ENCODE measurements around the gene TCP11.

The TCP11 gene

DNA sequence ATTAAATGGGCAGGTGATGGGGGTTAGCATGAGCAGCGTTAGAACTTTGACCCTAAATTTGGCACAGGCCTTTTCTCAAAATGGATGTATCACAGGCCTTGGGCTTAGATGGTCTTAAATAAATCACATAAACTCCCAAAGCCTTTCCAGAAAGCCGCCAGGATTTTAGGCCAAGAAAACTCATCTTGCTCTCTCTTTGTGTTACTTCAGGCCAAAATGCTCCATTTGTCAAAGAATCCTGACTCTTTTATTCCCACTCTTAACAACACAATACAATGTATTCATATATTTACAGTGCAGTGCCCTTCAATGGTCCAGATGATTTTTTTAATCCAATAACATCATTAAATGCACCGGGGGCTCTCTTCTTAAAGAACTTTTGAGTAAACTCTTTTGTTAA lies 5.9 kb upstream of the TCP11 start:
- TF ChIP-seq CSDC2 (CRISPR knock-in tag; IDR thresholded peaks at IDR 0.05) (no peak), RARB (CRISPR knock-in tag; IDR thresholded peaks at IDR 0.05) (no peak), ZNF565 (CRISPR knock-in tag; conservative IDR thresholded peaks at IDR 0.05; ENCODE audit: low read depth) (no peak), ZNF8 (CRISPR knock-in tag; IDR thresholded peaks at IDR 0.05) (no peak), ISL1 (CRISPR knock-in tag; IDR thresholded peaks at IDR 0.05) (no peak), TCF4 (CRISPR knock-in tag; IDR thresholded peaks at IDR 0.05; ENCODE audit: borderline replicate concordance) (no peak)
- TF ChIP-seq, protein P1, sequence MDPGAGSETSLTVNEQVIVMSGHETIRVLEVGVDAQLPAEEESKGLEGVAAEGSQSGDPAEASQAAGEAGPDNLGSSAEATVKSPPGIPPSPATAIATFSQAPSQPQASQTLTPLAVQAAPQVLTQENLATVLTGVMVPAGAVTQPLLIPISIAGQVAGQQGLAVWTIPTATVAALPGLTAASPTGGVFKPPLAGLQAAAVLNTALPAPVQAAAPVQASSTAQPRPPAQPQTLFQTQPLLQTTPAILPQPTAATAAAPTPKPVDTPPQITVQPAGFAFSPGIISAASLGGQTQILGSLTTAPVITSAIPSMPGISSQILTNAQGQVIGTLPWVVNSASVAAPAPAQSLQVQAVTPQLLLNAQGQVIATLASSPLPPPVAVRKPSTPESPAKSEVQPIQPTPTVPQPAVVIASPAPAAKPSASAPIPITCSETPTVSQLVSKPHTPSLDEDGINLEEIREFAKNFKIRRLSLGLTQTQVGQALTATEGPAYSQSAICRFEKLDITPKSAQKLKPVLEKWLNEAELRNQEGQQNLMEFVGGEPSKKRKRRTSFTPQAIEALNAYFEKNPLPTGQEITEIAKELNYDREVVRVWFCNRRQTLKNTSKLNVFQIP (CRISPR knock-in tag; IDR thresholded peaks at IDR 0.05; ENCODE audit: borderline replicate concordance, low read depth), result no peak
- TF ChIP-seq, protein P2, sequence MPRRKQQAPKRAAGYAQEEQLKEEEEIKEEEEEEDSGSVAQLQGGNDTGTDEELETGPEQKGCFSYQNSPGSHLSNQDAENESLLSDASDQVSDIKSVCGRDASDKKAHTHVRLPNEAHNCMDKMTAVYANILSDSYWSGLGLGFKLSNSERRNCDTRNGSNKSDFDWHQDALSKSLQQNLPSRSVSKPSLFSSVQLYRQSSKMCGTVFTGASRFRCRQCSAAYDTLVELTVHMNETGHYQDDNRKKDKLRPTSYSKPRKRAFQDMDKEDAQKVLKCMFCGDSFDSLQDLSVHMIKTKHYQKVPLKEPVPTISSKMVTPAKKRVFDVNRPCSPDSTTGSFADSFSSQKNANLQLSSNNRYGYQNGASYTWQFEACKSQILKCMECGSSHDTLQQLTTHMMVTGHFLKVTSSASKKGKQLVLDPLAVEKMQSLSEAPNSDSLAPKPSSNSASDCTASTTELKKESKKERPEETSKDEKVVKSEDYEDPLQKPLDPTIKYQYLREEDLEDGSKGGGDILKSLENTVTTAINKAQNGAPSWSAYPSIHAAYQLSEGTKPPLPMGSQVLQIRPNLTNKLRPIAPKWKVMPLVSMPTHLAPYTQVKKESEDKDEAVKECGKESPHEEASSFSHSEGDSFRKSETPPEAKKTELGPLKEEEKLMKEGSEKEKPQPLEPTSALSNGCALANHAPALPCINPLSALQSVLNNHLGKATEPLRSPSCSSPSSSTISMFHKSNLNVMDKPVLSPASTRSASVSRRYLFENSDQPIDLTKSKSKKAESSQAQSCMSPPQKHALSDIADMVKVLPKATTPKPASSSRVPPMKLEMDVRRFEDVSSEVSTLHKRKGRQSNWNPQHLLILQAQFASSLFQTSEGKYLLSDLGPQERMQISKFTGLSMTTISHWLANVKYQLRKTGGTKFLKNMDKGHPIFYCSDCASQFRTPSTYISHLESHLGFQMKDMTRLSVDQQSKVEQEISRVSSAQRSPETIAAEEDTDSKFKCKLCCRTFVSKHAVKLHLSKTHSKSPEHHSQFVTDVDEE (CRISPR knock-in tag; IDR thresholded peaks at IDR 0.05), result no peak
- ATAC-seq, result no peak

DNA sequence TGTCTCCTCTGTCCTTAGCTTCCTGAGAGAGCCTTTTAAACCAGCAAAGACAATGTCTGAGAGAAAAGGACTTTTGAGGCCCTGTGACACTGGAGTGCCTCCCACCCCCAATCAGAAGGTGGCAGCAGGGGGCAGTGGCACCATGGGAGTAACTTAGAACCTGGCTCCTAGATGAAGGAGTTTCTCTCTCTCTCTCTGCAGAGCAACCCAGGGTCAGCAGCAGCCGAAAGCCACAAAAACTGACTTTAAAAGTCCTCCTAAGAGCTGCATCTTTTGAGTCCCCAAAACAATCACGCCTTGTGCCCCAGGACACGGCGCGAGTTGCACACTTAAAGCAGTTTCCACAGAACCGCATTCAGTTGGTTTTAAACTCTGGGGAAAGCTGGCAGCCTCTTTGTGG lies 5.3 kb upstream of the TCP11 start:
- no peak for TF ChIP-seq ZC3H10 (CRISPR knock-in tag; IDR thresholded peaks at IDR 0.05)
- no peak for TF ChIP-seq BACH2 (CRISPR knock-in tag; IDR thresholded peaks at IDR 0.05; ENCODE audit: borderline replicate concordance)
- TF ChIP-seq ESRRG (CRISPR knock-in tag; IDR thresholded peaks at IDR 0.05), result no peak
- no peak for TF ChIP-seq TOX (CRISPR knock-in tag; IDR thresholded peaks at IDR 0.05; ENCODE audit: borderline replicate concordance)
- TF ChIP-seq, protein P3, sequence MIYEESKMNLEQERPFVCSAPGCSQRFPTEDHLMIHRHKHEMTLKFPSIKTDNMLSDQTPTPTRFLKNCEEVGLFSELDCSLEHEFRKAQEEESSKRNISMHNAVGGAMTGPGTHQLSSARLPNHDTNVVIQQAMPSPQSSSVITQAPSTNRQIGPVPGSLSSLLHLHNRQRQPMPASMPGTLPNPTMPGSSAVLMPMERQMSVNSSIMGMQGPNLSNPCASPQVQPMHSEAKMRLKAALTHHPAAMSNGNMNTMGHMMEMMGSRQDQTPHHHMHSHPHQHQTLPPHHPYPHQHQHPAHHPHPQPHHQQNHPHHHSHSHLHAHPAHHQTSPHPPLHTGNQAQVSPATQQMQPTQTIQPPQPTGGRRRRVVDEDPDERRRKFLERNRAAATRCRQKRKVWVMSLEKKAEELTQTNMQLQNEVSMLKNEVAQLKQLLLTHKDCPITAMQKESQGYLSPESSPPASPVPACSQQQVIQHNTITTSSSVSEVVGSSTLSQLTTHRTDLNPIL (CRISPR knock-in tag; IDR thresholded peaks at IDR 0.05; ENCODE audit: low read depth), result no peak
- TF ChIP-seq ISL1 (CRISPR knock-in tag; IDR thresholded peaks at IDR 0.05), result no peak
- no peak for TF ChIP-seq RARB (CRISPR knock-in tag; IDR thresholded peaks at IDR 0.05)
- peak; percentile 93 for ATAC-seq

DNA sequence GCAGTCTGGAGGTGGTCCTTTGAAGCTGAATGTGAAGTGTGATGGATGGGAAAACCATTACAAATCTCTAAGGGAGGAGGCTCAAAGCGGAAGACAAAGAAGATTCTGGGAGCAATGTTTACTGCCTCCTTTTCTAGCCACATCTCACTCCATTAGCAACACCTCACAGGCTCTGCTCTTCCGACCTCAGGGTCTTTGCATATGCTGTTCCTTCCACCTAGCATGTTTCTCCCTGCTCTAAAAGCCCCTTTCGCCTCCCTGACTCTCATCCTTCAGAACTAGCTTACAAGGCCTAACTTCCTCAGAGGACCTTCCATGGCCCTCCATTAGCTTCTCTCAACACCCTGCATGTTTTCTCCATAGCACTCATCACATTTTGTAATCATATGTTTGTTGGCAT lies 4.6 kb upstream of the TCP11 start:
- no peak for TF ChIP-seq BACH2 (CRISPR knock-in tag; IDR thresholded peaks at IDR 0.05; ENCODE audit: borderline replicate concordance)
- TF ChIP-seq, protein P1 (CRISPR knock-in tag; IDR thresholded peaks at IDR 0.05; ENCODE audit: borderline replicate concordance, low read depth), result no peak
- no peak for ATAC-seq

DNA sequence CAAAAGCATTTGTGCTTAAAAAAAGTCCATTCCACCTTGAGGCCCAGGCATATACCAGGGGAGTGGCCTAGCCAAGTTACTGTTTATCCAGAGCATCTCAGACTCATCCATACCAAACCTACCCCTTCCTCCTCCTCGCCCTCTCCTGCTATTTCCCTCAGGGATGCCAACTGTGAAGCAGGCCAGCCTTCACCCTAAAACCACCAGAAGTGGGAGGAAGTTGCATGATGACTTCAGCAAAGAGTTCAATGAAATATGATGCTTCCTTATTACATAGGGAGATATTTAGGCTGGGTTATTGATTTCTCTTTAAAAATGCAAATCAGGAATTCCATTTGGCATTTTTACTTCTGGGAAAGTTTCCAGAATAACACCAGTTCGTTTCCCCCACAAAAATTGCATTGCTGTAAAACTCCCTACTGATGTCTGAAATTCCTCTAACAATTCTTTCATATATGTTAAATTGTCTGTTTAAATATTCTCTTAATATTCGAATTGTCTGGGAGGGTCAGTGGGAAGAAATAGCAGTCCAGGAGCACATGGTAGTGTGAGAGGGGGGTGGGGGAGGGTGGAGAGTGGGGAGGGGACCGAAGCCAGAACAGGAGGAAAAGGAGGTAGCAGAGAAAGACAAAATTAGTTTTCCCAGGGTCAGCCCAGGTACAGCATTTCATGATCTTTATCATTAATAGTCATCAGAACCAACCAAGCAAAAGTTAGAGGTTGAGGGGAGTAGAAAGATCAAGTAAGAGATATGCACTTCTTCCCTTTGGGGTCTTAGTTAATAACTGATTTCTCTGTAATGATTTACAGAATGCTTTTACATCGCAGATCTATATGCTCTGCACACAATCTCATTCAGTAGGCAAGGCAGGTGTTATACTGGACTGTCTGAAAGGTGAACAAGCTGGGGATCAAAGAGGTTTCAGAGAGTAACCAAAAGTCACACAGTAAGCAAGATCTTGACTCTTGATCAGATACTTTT lies 1.7 kb upstream of the TCP11 start:
- peak; percentile 14; the same call in 1 of the 3 replicates for ATAC-seq
- TF ChIP-seq, protein P1 (CRISPR knock-in tag; IDR thresholded peaks at IDR 0.05; ENCODE audit: borderline replicate concordance, low read depth), result no peak
- TF ChIP-seq ZC3H10 (CRISPR knock-in tag; IDR thresholded peaks at IDR 0.05) (no peak), ZNF565 (CRISPR knock-in tag; conservative IDR thresholded peaks at IDR 0.05; ENCODE audit: low read depth) (no peak), GLIS3 (CRISPR knock-in tag; IDR thresholded peaks at IDR 0.05) (no peak), OSR1 (CRISPR knock-in tag; IDR thresholded peaks at IDR 0.05) (no peak), ZNF8 (CRISPR knock-in tag; IDR thresholded peaks at IDR 0.05) (no peak), CSDC2 (CRISPR knock-in tag; IDR thresholded peaks at IDR 0.05) (no peak), ESRRG (CRISPR knock-in tag; IDR thresholded peaks at IDR 0.05) (no peak), ZFP3 (CRISPR knock-in tag; IDR thresholded peaks at IDR 0.05) (no peak)
- TF ChIP-seq, protein P3 (CRISPR knock-in tag; IDR thresholded peaks at IDR 0.05; ENCODE audit: low read depth), result no peak
